GM10847 (cell line): ENCODE measurements around the gene MDP1.

Experiments used
- POLR2A ChIP-seq: IDR thresholded peaks from 2 replicates; pipeline ENCODE4 v1.6.1; 2011; ENCODE audit not compliant: insufficient read length; ENCODE audit errors: extremely low read depth

MDP1 gene

GRCh38 chr14:24164518-24164991 is 51.3 kb downstream of the MDP1 start:
- TF ChIP-seq POLR2A: no peak
